WTC11 (cell line): ENCODE data around the gene TMEM196. TPM values are rescaled to one million over a fixed set of nuclear protein-coding genes. Genes with fewer than 3 reads are reported as not detected.

Experiments used
- ATAC-seq: fragments of 200-7000 bp; cut with Tn5 transposase; 2 replicates; pipeline ENCODE4 v1.10.0; 2021; ENCODE audit warnings: mild to moderate bottlenecking, moderate library complexity
- Bru-seq: library from RNA; stranded (reverse); fragments of 400-500 nt; gene quantifications from one replicate; lab custom pipeline; 2021; lab: Mats Ljungman, UMichigan
- CTCF ChIA-PET: fragments of 300-600 bp; sonication (Branson Sonifier 250); formaldehyde crosslinking; loops from one replicate; lab custom pipeline; 2021; ENCODE audit warnings: antibody characterized with exemption; lab: Charles Lee
- POLR2A ChIA-PET: fragments of 350-600 bp; sonication (Branson Sonifier 250); formaldehyde crosslinking; loops from one replicate; lab custom pipeline; 2021; ENCODE audit warnings: antibody characterized with exemption; lab: Charles Lee
- DNase-seq: peaks from one replicate; pipeline ENCODE4 v3.0.0; 2021; ENCODE audit warnings: low spot score
- H3K27ac Mint-ChIP-seq: 2 replicates; pipeline ENCODE4 v1.8.0; 2021; ENCODE audit warnings: mixed read lengths
- H3K27me3 Mint-ChIP-seq: 2 replicates; pipeline ENCODE4 v1.8.0; 2021; ENCODE audit warnings: low read depth, mild to moderate bottlenecking, moderate library complexity, mixed read lengths
- H3K36me3 Mint-ChIP-seq: 2 replicates; pipeline ENCODE4 v1.8.0; 2021; ENCODE audit warnings: mixed read lengths
- H3K4me1 Mint-ChIP-seq: 2 replicates; pipeline ENCODE4 v1.8.0; 2022; ENCODE audit warnings: mixed read lengths
- H3K4me3 Mint-ChIP-seq: 2 replicates; pipeline ENCODE4 v1.8.0; 2021; ENCODE audit warnings: mild to moderate bottlenecking, moderate library complexity, mixed read lengths
- H3K9me3 Mint-ChIP-seq: 2 replicates; pipeline ENCODE4 v1.8.0; 2021; ENCODE audit warnings: mixed read lengths
- ATF1 ChIP-seq: sonication (generic); formaldehyde crosslinking; IDR thresholded peaks from 2 replicates; pipeline ENCODE4 v1.8.1; 2023; ENCODE audit warnings: mild to moderate bottlenecking, moderate library complexity, missing genetic modification reagents
- FOXJ3 ChIP-seq: sonication (generic); formaldehyde crosslinking; IDR thresholded peaks from 2 replicates; pipeline ENCODE4 v1.9.0; 2021; ENCODE audit warnings: missing genetic modification reagents, mild to moderate bottlenecking, borderline replicate concordance
- HMGA2 ChIP-seq: fragments of 250-450 bp; sonication (Bioruptor Pico); IDR thresholded peaks from 2 replicates; pipeline ENCODE4 v1.4.0; 2021; ENCODE audit warnings: mild to moderate bottlenecking, moderate library complexity
- JUN ChIP-seq: sonication (generic); formaldehyde crosslinking; IDR thresholded peaks from 2 replicates; pipeline ENCODE4 v1.8.0; 2023; ENCODE audit warnings: mild to moderate bottlenecking, missing genetic modification reagents
- MXD4 ChIP-seq: fragments of 250-450 bp; sonication (Bioruptor Pico); IDR thresholded peaks from 2 replicates; pipeline ENCODE4 v1.8.0; 2021; ENCODE audit warnings: mild to moderate bottlenecking, moderate library complexity, borderline replicate concordance
- MYBL2 ChIP-seq: sonication (generic); formaldehyde crosslinking; IDR thresholded peaks from 2 replicates; pipeline ENCODE4 v1.8.1; 2023; ENCODE audit warnings: mild to moderate bottlenecking, moderate library complexity, missing genetic modification reagents
- SMAD4 ChIP-seq: sonication (generic); formaldehyde crosslinking; IDR thresholded peaks from 2 replicates; pipeline ENCODE4 v1.8.0; 2022; ENCODE audit warnings: mild to moderate bottlenecking, missing genetic modification reagents
- ZNF219 ChIP-seq: sonication (generic); formaldehyde crosslinking; IDR thresholded peaks from 2 replicates; pipeline ENCODE4 v1.8.0; 2023; ENCODE audit warnings: missing genetic modification reagents, mild to moderate bottlenecking, borderline replicate concordance
- ZNF232 ChIP-seq: sonication (generic); formaldehyde crosslinking; IDR thresholded peaks from 2 replicates; pipeline ENCODE4 v1.8.0; 2022; ENCODE audit warnings: mild to moderate bottlenecking, missing genetic modification reagents
- ZNF263 ChIP-seq: sonication (generic); formaldehyde crosslinking; IDR thresholded peaks from 2 replicates; pipeline ENCODE4 v1.8.1; 2022; ENCODE audit warnings: low read depth, mild to moderate bottlenecking, moderate library complexity, missing genetic modification reagents
- ZNF671 ChIP-seq: fragments of 250-450 bp; sonication (Bioruptor Pico); IDR thresholded peaks from 2 replicates; pipeline ENCODE4 v1.8.0; 2021; ENCODE audit warnings: mild to moderate bottlenecking
- long read RNA-seq, 3 experiments: library from RNA in 1 of 3; library from capped mRNA in 1 of 3; library from polyadenylated mRNA in 1 of 3; unstranded in 2 of 3; stranded (forward) in 1 of 3; transcript quantifications; one replicate each; pipeline ENCODE4 v2.0.0, GENCODE V29; 2021
- total RNA-seq: library from RNA; stranded (reverse); gene quantifications from 3 replicates; pipeline ENCODE4 v1.2.3, GENCODE V29; 2021
- TF ChIP-seq, protein P1 (sequence below): sonication (generic); formaldehyde crosslinking; IDR thresholded peaks from 2 replicates; pipeline ENCODE4 v1.8.0; 2022; ENCODE audit warnings: missing genetic modification reagents
- TF ChIP-seq, protein P2 (sequence below): sonication (generic); formaldehyde crosslinking; IDR thresholded peaks from 2 replicates; pipeline ENCODE4 v1.8.1; 2022; ENCODE audit warnings: low read depth, mild to moderate bottlenecking, moderate library complexity, missing genetic modification reagents, borderline replicate concordance
- TF ChIP-seq, protein P3 (sequence below): sonication (generic); formaldehyde crosslinking; IDR thresholded peaks from 2 replicates; pipeline ENCODE4 v1.8.0; 2023; ENCODE audit warnings: missing genetic modification reagents, mild to moderate bottlenecking, borderline replicate concordance
- TF ChIP-seq, protein P4 (sequence below): sonication (generic); formaldehyde crosslinking; IDR thresholded peaks from 2 replicates; pipeline ENCODE4 v1.8.0; 2022; ENCODE audit warnings: mild to moderate bottlenecking, missing genetic modification reagents

TMEM196 gene
- total RNA-seq = 0.11 to 0.42 TPM (median 0.16 TPM) in 3 replicates
- percentile 20 among the genes with signal in this experiment for Bru-seq, nascent RNA
- long read RNA-seq, experiment 1, partial matches to known transcripts = 0 of 2 reads
- long read RNA-seq, experiment 1, other reads (novel, unspliced or antisense) = 1 of 2 reads
- long read RNA-seq, experiment 2, partial matches to known transcripts = 0 of 1 reads
- long read RNA-seq, experiment 2, other reads (novel, unspliced or antisense) = 1 of 1 reads
- long read RNA-seq, experiment 3, partial matches to known transcripts = 0 of 2 reads
- long read RNA-seq, experiment 3, other reads (novel, unspliced or antisense) = 1 of 2 reads

DNA sequence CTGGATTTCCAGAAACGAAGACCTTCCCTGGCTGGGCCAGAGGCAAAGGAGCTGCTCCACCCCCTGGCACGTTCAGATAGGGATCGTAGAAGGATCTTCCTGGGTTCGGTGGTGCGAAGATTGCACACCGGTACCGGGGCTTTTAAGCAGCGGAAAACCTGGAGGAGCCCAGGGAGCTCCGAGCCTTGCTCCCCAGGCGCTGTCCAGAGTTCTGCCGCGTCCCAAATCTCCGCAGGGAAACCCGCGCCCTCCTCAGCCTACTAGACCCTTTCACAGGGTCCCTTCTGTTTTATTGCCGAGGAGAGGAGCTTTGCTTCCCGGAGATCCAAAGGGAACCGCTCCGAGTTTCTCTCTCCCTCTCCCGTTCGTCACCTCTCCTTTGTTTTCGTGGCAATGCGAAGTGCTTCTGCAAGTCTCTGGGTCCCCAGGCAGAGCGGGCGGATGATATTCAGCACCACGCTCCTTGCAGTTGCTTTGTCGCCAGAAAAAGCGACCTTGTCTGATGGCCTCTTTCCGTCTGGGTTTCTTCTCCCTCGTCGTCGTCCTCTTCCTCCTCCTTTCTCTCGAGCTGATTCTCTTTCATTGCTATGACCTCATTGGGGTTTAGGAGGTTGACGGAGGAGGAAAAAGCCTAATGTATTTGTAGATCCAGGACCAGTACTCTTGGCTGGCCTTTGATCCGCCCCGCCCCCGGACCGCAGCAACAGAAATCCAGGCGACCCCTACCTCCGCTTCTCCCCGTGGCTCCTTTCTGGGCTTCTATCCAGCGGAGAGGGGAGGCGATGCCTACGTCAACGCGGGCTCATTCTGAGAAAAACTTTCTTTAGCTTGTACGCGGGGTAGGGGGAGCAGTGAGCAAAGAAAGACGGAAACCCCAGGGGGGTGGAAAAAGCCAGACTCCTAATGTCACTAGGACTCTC, at the start of gene TMEM196:
Gene TMEM196 (minus strand): TSS at position 777 of the 920 bp plus-strand sequence. CDS start 921 bp downstream, outside the sequence.
- CTCF ChIA-PET = interaction anchor here (0.9 to 3.8 kb wide), 9 partner anchors 18 to 825 kb away, joined by 3 to 22 read pairs (median 4); partner anchors contain the start of genes ITGB8 and POLR1F
- H3K27ac Mint-ChIP-seq = no peak within 1 kb of the TSS

DNA sequence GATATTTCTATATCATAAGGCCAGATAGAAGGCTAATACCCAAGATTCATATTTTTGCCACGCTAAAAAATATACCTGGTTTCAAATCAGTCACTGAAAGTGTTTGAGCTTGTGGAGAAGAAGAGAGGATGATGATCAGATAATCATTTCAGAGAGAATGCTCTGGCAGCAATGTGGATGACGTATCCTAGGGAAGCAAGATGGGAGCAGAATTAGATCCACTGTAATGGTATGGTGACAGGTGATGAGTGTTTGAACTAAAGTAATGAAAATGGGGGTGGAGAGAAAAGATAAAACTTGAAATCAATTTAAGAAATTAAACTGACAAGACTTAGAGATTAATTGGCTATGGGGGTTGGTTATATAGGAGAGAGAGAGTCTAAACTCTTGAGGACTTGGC, 42.7 kb upstream of the TMEM196 start:
- Mint-ChIP-seq H3K27ac (no peak overlapping the region), H3K9me3 (no peaks in the 10 kb centered on the region), H3K4me1 (peaks cover 7% of the 10 kb centered on the region; the same call in 1 of the 2 replicates), H3K4me3 (no peak overlapping the region), H3K36me3 (no peaks in the 10 kb centered on the region), H3K27me3 (no peaks in the 10 kb centered on the region)
- ChIA-PET POLR2A (no interaction called here), CTCF (no interaction called here)
- no peak for DNase-seq
- ATAC-seq = no peak
- TF ChIP-seq, protein P1, sequence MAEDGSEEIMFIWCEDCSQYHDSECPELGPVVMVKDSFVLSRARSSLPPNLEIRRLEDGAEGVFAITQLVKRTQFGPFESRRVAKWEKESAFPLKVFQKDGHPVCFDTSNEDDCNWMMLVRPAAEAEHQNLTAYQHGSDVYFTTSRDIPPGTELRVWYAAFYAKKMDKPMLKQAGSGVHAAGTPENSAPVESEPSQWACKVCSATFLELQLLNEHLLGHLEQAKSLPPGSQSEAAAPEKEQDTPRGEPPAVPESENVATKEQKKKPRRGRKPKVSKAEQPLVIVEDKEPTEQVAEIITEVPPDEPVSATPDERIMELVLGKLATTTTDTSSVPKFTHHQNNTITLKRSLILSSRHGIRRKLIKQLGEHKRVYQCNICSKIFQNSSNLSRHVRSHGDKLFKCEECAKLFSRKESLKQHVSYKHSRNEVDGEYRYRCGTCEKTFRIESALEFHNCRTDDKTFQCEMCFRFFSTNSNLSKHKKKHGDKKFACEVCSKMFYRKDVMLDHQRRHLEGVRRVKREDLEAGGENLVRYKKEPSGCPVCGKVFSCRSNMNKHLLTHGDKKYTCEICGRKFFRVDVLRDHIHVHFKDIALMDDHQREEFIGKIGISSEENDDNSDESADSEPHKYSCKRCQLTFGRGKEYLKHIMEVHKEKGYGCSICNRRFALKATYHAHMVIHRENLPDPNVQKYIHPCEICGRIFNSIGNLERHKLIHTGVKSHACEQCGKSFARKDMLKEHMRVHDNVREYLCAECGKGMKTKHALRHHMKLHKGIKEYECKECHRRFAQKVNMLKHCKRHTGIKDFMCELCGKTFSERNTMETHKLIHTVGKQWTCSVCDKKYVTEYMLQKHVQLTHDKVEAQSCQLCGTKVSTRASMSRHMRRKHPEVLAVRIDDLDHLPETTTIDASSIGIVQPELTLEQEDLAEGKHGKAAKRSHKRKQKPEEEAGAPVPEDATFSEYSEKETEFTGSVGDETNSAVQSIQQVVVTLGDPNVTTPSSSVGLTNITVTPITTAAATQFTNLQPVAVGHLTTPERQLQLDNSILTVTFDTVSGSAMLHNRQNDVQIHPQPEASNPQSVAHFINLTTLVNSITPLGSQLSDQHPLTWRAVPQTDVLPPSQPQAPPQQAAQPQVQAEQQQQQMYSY (CRISPR knock-in tag) = no peak
- TF ChIP-seq SMAD4 (no peak), ZNF671 (no peak), ZNF263 (CRISPR knock-in tag) (no peak), HMGA2 (CRISPR knock-in tag) (no peak), ATF1 (no peak)
- TF ChIP-seq, protein P2, sequence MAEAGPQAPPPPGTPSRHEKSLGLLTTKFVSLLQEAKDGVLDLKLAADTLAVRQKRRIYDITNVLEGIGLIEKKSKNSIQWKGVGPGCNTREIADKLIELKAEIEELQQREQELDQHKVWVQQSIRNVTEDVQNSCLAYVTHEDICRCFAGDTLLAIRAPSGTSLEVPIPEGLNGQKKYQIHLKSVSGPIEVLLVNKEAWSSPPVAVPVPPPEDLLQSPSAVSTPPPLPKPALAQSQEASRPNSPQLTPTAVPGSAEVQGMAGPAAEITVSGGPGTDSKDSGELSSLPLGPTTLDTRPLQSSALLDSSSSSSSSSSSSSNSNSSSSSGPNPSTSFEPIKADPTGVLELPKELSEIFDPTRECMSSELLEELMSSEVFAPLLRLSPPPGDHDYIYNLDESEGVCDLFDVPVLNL (CRISPR knock-in tag) = no peak

More for the DNA sequence above, at the start of gene TMEM196:
- Mint-ChIP-seq H3K27me3 (peaks cover 51% of the 10 kb centered on the region), H3K9me3 (no peaks in the 10 kb centered on the region), H3K36me3 (no peaks in the 10 kb centered on the region), H3K4me3 (peak within 1 kb of the TSS; percentile 78), H3K4me1 (peaks cover 18% of the 10 kb centered on the region)
- DNase-seq = peak; percentile 77
- ATAC-seq = peak; percentile 92
- POLR2A ChIA-PET = interaction anchor here (0.5 kb wide), 1 partner anchor 1679 kb away, joined by 6 read pairs; no protein-coding TSS in a partner anchor
- TF ChIP-seq ZNF232 (CRISPR knock-in tag) (peak; percentile 36; the same call in 1 of the 2 replicates), JUN (CRISPR knock-in tag) (0 out of 2 replicates have a peak, but pooled peaks have one; percentile 44), MXD4 (CRISPR knock-in tag) (no peak), ZNF219 (CRISPR knock-in tag) (peak; percentile 91; the same call in 1 of the 2 replicates), MYBL2 (CRISPR knock-in tag) (peak; percentile 30; the same call in 1 of the 2 replicates), FOXJ3 (CRISPR knock-in tag) (no peak)
- TF ChIP-seq, protein P1 (CRISPR knock-in tag) = peak; percentile 57; the same call in 1 of the 2 replicates
- TF ChIP-seq, protein P3, sequence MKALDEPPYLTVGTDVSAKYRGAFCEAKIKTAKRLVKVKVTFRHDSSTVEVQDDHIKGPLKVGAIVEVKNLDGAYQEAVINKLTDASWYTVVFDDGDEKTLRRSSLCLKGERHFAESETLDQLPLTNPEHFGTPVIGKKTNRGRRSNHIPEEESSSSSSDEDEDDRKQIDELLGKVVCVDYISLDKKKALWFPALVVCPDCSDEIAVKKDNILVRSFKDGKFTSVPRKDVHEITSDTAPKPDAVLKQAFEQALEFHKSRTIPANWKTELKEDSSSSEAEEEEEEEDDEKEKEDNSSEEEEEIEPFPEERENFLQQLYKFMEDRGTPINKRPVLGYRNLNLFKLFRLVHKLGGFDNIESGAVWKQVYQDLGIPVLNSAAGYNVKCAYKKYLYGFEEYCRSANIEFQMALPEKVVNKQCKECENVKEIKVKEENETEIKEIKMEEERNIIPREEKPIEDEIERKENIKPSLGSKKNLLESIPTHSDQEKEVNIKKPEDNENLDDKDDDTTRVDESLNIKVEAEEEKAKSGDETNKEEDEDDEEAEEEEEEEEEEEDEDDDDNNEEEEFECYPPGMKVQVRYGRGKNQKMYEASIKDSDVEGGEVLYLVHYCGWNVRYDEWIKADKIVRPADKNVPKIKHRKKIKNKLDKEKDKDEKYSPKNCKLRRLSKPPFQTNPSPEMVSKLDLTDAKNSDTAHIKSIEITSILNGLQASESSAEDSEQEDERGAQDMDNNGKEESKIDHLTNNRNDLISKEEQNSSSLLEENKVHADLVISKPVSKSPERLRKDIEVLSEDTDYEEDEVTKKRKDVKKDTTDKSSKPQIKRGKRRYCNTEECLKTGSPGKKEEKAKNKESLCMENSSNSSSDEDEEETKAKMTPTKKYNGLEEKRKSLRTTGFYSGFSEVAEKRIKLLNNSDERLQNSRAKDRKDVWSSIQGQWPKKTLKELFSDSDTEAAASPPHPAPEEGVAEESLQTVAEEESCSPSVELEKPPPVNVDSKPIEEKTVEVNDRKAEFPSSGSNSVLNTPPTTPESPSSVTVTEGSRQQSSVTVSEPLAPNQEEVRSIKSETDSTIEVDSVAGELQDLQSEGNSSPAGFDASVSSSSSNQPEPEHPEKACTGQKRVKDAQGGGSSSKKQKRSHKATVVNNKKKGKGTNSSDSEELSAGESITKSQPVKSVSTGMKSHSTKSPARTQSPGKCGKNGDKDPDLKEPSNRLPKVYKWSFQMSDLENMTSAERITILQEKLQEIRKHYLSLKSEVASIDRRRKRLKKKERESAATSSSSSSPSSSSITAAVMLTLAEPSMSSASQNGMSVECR (CRISPR knock-in tag) = 0 out of 2 replicates have a peak, but pooled peaks have one; percentile 49
- TF ChIP-seq, protein P4, sequence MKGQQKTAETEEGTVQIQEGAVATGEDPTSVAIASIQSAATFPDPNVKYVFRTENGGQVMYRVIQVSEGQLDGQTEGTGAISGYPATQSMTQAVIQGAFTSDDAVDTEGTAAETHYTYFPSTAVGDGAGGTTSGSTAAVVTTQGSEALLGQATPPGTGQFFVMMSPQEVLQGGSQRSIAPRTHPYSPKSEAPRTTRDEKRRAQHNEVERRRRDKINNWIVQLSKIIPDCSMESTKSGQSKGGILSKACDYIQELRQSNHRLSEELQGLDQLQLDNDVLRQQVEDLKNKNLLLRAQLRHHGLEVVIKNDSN = peak; percentile 48; the same call in 1 of the 2 replicates
